ENCODE data around the gene TNFRSF1A.

The TNFRSF1A gene

DNA sequence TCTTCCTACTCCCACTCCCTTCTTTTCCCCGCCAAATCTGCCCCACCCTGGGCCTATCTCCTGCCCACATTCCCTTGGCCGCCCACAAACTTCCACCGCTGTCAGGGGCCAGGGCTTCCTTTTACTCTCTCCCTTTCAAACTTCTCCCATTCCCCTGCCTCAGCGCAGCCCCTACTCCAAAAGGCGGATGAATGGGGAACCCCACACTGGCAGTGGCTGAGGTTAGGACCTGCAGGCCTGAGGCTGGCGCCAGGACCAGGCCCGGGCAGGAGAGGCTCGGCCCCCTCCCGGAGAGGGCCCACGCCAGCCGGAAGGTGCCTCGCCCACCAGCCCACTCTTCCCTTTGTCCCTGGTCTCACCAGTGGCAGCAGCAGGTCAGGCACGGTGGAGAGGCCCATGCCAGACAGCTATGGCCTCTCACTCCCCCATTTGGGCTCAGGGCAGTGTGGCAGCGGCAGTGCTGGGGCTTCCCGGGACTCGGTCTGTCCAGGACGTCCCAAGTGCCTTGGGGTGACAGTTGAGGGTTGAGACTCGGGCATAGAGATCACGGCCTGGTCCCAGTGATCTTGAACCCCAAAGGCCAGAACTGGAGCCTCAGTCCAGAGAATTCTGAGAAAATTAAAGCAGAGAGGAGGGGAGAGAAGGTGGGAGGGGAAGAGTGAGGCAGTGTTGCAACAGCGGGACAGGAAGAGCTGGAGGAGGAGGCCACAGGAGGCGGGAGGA lies at the start of gene TNFRSF1A:
TSS of gene TNFRSF1A (minus strand) at position 660 of the 723 bp plus-strand sequence. CDS start at position 398, 262 bp downstream.
- no peak for FAIRE-seq

GRCh38 chr12:6391013-6391412 lies 49.1 kb upstream of the TNFRSF1A start:
- no peak for DNase-seq (ENCODE audit: insufficient read length, low spot score)
- FAIRE-seq = no peak
- TF ChIP-seq POLR2A (IDR thresholded peaks at IDR 0.05; ENCODE audit: low read depth, low read length) = no peak

More for the DNA sequence above, at the start of gene TNFRSF1A:
- no peak for DNase-seq (ENCODE audit: insufficient read length, low spot score)
- TF ChIP-seq POLR2A (IDR thresholded peaks at IDR 0.05; ENCODE audit: low read depth, low read length) = peak; percentile 55; the same call in 1 of the 2 replicates

- DNase-seq (ENCODE audit: insufficient read length, low spot score) (no peak), FAIRE-seq (no peak)
- TF ChIP-seq POLR2A (IDR thresholded peaks at IDR 0.05; ENCODE audit: low read depth, low read length) = no peak
These were observed 48.4 kb upstream of the TNFRSF1A start for GRCh38 chr12:6390084-6390799.

DNA sequence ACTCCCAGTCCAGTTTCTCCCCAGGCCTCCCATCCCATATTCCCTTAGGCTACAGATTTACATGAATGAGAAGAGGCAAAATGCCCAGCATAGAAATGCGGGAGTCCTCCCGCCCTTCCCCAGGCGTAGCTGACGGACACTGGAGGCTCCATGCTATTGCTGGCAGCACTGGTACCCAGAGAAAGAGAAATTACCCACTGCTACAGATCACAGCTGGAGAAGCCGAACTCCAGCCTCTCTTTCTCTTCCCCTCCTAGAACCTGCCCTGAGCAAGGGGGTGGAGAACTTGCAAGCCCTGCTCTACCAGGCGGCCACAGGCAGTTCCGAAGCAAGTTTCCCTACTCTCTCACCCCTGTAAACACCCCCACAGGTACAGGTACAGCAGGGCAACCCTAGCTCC lies 45.7 kb upstream of the TNFRSF1A start:
- DNase-seq (ENCODE audit: insufficient read length, low spot score) = no peak
- FAIRE-seq = no peak
- no peak for TF ChIP-seq POLR2A (IDR thresholded peaks at IDR 0.05; ENCODE audit: low read depth, low read length)

DNA sequence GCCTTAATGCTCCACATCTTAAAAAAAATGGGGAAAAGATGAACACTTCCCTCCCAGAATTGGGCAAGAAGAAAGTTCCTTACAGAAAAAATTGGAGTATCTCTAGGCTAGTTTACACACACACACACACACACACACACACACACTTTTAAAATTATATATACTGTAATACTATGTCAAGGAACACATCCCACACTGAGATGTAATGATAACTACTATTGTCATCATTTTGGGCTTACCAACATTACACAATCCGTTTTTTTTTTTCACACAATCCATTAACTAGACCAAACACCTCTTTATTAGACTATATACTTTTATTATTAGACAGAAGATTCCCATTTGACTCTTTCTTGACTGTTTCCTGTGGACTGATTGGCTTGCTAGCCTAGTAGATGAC lies 44.6 kb upstream of the TNFRSF1A start:
- no peak for TF ChIP-seq POLR2A (IDR thresholded peaks at IDR 0.05; ENCODE audit: low read depth, low read length)
- FAIRE-seq = no peak

GRCh38 chr12:6386038-6386437 lies 44.2 kb upstream of the TNFRSF1A start:
- TF ChIP-seq POLR2A (IDR thresholded peaks at IDR 0.05; ENCODE audit: low read depth, low read length) = no peak
- no peak for FAIRE-seq
- no peak for DNase-seq (ENCODE audit: insufficient read length, low spot score)

More for the DNA sequence above, 44.6 kb upstream of the TNFRSF1A start:
- DNase-seq (ENCODE audit: insufficient read length, low spot score) = no peak

GRCh38 chr12:6384499-6385436 lies 42.9 kb upstream of the TNFRSF1A start:
- no peak for FAIRE-seq
- TF ChIP-seq POLR2A (IDR thresholded peaks at IDR 0.05; ENCODE audit: low read depth, low read length) = no peak
- no peak for DNase-seq (ENCODE audit: insufficient read length, low spot score)

GRCh38 chr12:6383572-6384498 lies 42.0 kb upstream of the TNFRSF1A start, which contains the start of gene LTBR:
TSS of gene LTBR (plus strand) at chr12:6384162. CDS start at chr12:6384359, 197 bp downstream.
- DNase-seq (ENCODE audit: insufficient read length, low spot score) (no peak), FAIRE-seq (no peak)
- TF ChIP-seq POLR2A (IDR thresholded peaks at IDR 0.05; ENCODE audit: low read depth, low read length) = peak; percentile 43; the same call in 1 of the 2 replicates

DNA sequence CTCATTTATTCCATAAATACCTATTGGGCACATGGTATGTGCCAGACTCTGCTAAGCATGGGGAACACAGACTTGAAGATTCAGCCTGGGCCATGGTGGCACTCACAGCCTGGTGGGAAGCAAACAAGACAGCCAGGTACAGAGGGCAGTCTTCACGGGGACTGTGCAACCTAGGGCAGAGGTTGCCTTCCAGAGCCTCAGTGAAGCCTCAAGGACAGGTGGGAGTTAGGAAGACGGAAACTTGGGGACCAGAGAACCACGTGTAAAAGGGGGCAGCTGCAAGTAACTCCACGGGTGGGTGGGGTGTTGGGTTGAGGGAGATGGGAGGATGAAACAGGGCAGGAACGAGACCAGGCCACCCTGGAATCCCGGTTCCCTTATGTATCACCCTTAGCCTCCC lies 41.1 kb upstream of the TNFRSF1A start:
- TF ChIP-seq POLR2A (IDR thresholded peaks at IDR 0.05; ENCODE audit: low read depth, low read length) = no peak
- no peak for DNase-seq (ENCODE audit: insufficient read length, low spot score)
- FAIRE-seq = no peak

- FAIRE-seq (no peak), DNase-seq (ENCODE audit: insufficient read length, low spot score) (no peak)
These were observed 40.5 kb upstream of the TNFRSF1A start for GRCh38 chr12:6382371-6382770.

GRCh38 chr12:6380141-6381121 lies 38.6 kb upstream of the TNFRSF1A start:
- DNase-seq (ENCODE audit: insufficient read length, low spot score) (no peak), FAIRE-seq (no peak)
- TF ChIP-seq POLR2A (IDR thresholded peaks at IDR 0.05; ENCODE audit: low read depth, low read length) = no peak

More at GRCh38 chr12:6382371-6382770, 40.5 kb upstream of the TNFRSF1A start:
- no peak for TF ChIP-seq POLR2A (IDR thresholded peaks at IDR 0.05; ENCODE audit: low read depth, low read length)
